ENCODE data around the gene SCART1.

The SCART1 gene

DNA sequence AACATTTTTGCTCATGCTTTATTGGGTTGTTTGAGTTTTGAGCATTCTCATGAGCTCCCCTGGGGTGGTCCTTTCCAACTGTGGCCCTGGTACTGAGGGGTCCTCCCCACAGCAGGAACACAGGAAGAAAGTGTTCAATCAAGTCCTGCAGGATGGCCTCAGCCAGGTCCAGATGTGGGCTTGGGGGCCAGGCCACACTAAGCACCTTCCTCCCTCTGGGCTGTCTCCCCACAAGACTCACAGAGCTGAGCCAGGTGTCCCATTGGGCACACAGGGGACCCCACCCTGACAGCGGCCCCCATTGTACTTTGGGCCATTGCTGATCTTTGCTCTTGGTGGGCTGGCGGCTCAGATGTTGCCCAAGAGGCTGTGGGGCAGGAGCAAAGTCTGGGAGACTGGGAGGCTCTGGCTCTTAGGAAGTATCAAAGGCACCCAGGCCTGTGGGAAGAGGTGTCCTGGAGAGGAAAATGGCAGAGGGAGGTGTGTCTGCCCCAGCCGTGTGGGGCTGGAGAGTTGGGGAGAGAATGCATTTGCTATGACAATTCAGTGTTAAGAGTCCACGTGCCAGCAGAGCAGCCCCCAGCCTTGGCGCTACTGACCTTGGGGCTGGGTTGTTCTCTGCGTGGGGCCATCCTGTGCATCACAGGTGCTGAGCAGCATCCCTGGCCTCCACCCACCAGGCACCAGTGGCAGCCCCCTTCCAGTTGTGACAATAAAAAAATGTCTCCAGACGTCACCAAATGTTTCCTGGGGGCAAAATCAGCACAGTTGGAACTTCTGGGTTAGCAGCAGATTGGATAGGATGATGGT is 17.8 kb downstream of the SCART1 start:
- TF ChIP-seq, protein P1, sequence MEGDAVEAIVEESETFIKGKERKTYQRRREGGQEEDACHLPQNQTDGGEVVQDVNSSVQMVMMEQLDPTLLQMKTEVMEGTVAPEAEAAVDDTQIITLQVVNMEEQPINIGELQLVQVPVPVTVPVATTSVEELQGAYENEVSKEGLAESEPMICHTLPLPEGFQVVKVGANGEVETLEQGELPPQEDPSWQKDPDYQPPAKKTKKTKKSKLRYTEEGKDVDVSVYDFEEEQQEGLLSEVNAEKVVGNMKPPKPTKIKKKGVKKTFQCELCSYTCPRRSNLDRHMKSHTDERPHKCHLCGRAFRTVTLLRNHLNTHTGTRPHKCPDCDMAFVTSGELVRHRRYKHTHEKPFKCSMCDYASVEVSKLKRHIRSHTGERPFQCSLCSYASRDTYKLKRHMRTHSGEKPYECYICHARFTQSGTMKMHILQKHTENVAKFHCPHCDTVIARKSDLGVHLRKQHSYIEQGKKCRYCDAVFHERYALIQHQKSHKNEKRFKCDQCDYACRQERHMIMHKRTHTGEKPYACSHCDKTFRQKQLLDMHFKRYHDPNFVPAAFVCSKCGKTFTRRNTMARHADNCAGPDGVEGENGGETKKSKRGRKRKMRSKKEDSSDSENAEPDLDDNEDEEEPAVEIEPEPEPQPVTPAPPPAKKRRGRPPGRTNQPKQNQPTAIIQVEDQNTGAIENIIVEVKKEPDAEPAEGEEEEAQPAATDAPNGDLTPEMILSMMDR (conservative IDR thresholded peaks at IDR 0.05; ENCODE audit: control insufficient read depth, insufficient read depth, low read depth, low read length), result no peak
- DNase-seq (ENCODE audit: low read depth), result no peak
- no peak overlapping the region for H3K4me3 ChIP-seq (ENCODE audit: control insufficient read depth, low read depth, low read length)

DNA sequence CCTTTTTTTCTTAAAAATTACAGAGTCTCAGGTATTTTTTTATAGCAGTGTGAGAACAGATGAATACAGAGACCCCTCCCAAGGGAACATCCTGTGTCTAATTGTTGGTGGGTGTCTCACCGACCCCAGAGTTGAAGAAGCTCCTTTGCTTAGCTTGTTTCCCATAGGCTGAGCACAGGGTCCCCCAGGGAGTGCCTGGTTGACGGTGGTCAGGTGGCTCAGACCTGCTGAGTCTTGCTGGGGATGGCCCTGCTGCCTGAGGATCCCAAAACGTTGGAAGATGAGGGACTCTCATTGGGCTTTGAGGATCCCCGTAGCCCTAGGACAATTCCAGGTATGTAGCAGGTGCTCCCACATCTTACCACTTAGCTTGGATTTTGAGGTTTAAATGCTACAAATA is 19.5 kb downstream of the SCART1 start:
- no peak for DNase-seq (ENCODE audit: low read depth)
- no peak overlapping the region for H3K4me3 ChIP-seq (ENCODE audit: control insufficient read depth, low read depth, low read length)
- TF ChIP-seq, protein P1 (conservative IDR thresholded peaks at IDR 0.05; ENCODE audit: control insufficient read depth, insufficient read depth, low read depth, low read length), result no peak

DNA sequence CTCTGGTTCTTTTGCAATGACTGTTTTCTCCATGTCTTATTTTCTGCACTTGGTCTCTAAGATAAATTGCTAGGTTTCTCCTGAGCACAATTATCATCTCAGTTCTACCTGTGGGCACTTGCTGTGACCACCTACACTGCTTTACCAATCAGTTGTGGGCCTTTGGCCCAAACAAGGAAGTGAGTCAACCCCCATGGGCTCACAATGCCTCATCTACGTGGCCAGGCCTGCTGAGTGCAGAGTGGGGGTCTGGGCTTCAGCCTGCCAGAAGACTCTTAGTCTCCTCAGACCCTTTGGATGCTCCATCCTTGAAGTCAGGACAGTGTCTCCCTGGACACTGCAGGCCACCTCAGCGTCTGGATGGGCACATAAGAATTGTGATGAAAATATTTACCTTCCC is 20.3 kb downstream of the SCART1 start:
- TF ChIP-seq, protein P1 (conservative IDR thresholded peaks at IDR 0.05; ENCODE audit: control insufficient read depth, insufficient read depth, low read depth, low read length), result no peak
- no peak for DNase-seq (ENCODE audit: low read depth)
- no peak overlapping the region for H3K4me3 ChIP-seq (ENCODE audit: control insufficient read depth, low read depth, low read length)

DNA sequence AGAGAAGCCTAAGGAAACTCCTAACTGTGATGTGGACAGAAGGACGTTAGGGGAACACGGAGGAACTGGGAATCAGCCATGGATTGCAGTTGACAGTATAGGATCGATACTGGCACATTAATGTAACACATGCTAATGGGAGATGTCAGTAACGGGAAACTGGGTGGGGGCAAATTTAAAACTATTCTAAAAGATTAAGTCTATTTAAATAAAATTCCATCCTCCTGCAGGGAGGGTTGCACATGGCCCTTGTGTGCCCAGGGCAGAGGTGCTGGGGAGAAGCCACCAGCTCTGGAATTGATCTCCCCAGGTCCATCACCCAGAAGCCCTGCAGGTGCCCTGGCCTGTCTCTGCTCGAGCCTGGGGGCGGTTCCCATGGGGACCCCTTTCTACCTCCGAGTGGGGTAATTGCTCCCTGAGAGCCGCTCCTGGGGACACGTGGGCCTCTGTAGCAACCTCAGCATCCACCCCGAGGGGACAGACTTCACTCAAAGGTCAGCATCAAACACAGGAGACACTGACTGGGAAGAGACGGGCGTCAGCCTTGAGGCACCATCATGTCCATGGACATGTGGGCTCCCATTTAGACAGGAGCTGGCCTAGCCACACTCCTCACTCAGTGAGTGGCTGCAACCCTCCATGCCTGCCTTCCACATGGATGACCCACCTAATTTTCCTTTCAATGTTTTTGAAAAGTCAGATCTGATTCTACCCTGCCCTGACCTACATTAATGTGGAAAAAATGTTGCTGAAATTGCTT is 21.1 kb downstream of the SCART1 start:
- TF ChIP-seq, protein P1 (conservative IDR thresholded peaks at IDR 0.05; ENCODE audit: control insufficient read depth, insufficient read depth, low read depth, low read length), result no peak
- H3K4me3 ChIP-seq (ENCODE audit: control insufficient read depth, low read depth, low read length), result no peak overlapping the region
- no peak for DNase-seq (ENCODE audit: low read depth)

DNA sequence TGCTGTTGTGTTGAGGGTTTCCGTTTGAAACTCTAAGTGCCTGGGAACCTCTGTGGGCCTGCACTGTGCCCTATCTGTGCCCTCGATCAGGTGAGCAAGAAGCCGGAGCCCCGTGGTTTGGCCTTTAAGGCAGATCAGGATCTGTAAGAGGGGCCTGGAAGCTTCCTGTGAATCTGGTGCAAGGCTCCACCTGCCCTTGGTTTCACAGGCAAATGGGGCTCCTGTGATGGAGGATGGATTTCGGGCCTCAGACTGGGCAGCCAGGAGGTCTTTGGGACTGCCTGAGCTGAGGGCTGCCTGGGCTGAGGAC is 21.6 kb downstream of the SCART1 start:
- H3K4me3 ChIP-seq (ENCODE audit: control insufficient read depth, low read depth, low read length), result no peak overlapping the region
- no peak for DNase-seq (ENCODE audit: low read depth)

DNA sequence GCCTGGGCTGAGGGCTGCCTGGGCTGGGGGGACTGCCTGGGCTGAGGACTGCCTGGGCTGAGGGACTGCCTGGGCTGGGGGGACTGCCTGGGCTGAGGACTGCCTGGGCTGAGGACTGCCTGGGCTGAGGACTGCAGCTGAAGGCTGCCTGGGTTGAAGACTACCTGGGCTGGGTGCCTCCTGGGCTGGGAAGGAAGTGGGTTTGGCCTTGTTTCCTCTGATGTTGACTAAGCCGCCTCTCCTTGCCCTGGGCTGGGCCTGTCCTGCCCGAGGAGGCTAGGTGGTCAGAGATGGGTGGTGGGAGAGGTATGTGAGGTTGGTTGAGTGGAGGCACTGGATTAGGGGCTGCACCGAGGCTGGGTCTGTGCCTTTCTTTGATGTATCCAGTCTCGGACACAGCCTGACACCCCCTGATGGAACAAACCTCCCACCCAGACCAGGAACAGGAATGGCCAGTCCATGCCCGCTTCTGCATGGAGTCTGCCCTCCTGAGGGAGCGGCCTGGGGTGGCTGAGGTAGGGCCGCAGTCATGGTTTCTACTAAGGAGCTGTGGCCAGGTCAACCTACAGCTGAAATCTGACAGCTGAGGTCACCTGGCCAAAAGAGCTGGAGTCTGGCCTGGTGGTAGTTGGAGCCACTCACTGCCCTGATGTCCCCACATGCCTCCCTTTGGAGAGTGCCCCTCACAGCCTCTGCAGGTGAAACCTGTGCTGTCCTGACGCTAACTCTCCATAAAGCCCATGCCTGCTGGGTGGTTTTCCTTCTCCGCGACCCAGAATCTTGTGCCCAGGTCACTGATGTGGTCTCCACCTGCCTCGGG is 22.3 kb downstream of the SCART1 start:
- H3K4me3 ChIP-seq (ENCODE audit: control insufficient read depth, low read depth, low read length), result no peak overlapping the region
- no peak for DNase-seq (ENCODE audit: low read depth)
- TF ChIP-seq, protein P1 (conservative IDR thresholded peaks at IDR 0.05; ENCODE audit: control insufficient read depth, insufficient read depth, low read depth, low read length), result no peak

More for the DNA sequence above, 21.6 kb downstream of the SCART1 start:
- TF ChIP-seq, protein P1 (conservative IDR thresholded peaks at IDR 0.05; ENCODE audit: control insufficient read depth, insufficient read depth, low read depth, low read length), result no peak

All from fibroblast of mammary gland (primary cell).